ENCODE results near the gene TMEM273.

The TMEM273 gene

GRCh38 chr10:49119746-49120145, 68.4 kb downstream of the TMEM273 start:
- Histone ChIP-seq H3K9me3 (no peaks in the 10 kb centered on the region), H3K4me2 (no peak overlapping the region), H3K36me3 (no peaks in the 10 kb centered on the region), H3K27me3 (peaks cover 21% of the 10 kb centered on the region), H3K4me3 (no peak overlapping the region), H4K20me1 (no peaks in the 10 kb centered on the region), H3K27ac (no peak overlapping the region), H3K9ac (no peak overlapping the region), H3K4me1 (peaks cover 12% of the 10 kb centered on the region)
- no peak for TF ChIP-seq Cebpa-rat (IDR thresholded peaks at IDR 0.05)

DNA sequence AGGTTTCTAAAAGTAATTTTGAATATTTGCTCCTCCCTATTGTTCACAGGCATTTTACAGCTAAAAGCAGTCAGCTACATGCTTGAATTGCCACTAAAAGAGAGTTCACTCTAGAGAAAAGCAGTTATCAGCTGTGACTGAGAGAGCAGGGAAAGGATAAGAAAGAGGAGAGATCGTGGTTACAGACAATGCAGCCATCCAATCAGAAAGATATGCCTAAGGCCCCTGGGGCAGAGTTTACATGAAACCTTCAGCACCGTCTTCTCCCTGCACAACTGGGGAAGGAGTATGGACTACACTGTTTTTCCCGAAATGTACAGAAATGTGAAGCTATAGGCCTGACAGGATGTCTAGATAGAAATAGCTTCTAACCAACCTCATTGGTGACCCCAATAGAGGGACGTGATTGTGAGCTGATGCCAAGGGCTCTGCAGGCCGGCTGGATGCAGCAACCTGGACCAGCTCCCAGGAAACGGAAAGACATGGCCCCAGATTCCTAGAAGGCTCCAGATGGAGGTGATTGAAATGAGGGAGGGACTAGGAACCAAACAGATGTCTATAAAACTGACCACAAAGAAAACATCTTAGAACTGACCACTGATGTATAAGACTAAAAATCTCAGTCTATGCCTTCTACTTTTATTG, 69.6 kb downstream of the TMEM273 start:
- H3K36me3 ChIP-seq: no peaks in the 10 kb centered on the region

DNA sequence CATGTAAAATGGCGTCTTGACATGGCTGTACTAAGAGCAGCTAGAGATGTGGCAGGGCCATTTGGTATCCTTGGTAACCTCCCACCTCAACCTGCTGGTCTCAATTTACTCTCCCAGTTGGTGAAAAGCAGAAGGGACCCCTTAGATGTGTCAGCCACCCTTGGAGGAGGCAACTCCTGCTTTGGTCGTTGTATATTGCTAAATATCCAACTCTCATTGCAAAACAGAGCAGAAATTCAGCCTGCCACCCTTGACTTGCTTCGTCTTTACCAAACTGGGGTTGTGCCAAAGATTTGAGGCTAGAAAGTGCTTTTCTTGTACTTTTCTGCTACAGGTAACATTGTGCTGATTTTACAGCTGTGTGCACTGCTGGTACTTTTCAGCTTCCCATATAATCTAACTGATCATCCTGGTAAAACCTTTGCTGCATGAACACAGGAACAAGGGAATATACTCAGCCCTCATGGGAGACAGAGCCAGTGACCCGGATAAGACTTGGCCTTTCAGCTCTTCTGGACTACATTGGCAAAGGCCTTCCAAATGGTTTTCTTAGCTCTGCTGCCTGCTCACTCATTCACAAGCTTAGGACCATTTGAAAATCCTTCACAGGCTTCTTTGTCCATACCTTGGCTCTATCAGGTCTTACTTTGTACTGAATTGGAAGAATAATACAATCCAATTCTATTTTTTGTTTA, 70.7 kb downstream of the TMEM273 start:
- Histone ChIP-seq H3K4me1 (peaks cover 12% of the 10 kb centered on the region), H3K4me2 (no peak overlapping the region), H3K4me3 (no peak overlapping the region), H3K27ac (no peak overlapping the region), H4K20me1 (no peaks in the 10 kb centered on the region), H3K27me3 (peaks cover 38% of the 10 kb centered on the region), H3K9ac (no peak overlapping the region), H3K36me3 (no peaks in the 10 kb centered on the region), H3K9me3 (no peaks in the 10 kb centered on the region)
- no peak for TF ChIP-seq Cebpa-rat (IDR thresholded peaks at IDR 0.05)

More for the DNA sequence above, 69.6 kb downstream of the TMEM273 start:
- H3K4me3 ChIP-seq: no peak overlapping the region
- TF ChIP-seq Cebpa-rat (IDR thresholded peaks at IDR 0.05): no peak
- H4K20me1 ChIP-seq: no peaks in the 10 kb centered on the region
- H3K4me2 ChIP-seq: no peak overlapping the region
- H3K9ac ChIP-seq: no peak overlapping the region
- H3K4me1 ChIP-seq: peaks cover 12% of the 10 kb centered on the region
- H3K27me3 ChIP-seq: peaks cover 33% of the 10 kb centered on the region
- H3K27ac ChIP-seq: no peak overlapping the region
- H3K9me3 ChIP-seq: no peaks in the 10 kb centered on the region

DNA sequence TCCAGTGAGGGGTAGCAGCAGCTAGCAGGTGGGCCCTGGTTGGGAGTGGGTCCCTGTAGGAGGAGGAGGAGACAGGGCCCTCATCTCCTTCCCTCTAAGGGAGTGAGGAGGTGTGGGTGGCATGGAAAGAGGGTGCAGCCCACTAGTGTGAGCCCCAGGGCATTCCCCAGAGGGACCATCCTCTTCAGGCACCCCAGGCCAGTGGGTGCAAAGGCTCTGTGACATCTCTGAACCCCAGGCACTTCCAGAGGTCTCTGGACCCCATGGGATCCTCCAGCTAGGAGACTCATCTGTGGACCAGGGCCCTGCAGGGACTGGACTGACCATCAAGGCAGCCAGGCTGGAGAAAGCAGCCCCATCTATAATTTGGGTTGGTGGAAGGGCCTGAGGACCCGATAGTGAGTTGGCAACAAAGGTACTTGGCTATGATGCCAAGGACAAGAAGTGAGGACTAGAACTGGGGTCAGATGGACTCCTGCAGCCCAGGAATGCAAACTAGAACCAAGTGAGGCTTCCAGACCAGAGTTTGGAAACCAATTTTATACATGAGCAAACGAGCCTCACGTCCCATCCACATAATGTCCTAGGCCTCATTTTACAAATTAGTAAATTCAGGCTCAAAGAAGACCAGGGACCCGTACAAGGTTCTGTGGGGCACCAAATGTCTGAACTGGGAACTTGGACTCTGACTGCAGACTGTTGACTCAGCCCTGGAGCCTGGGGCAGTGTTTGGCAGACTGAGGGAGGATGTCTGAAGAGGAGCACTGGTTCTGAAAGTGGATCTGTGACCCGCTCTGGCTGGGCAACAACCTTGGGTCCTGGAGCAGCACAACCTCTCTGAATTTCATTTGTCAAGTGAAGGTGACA, 71.4 kb downstream of the TMEM273 start:
- Histone ChIP-seq H3K4me3 (no peak overlapping the region), H3K4me2 (peak overlapping the region; percentile 42), H3K9ac (no peak overlapping the region), H3K27ac (no peak overlapping the region), H3K27me3 (peaks cover 38% of the 10 kb centered on the region), H3K4me1 (peaks cover 12% of the 10 kb centered on the region), H4K20me1 (no peaks in the 10 kb centered on the region), H3K36me3 (no peaks in the 10 kb centered on the region), H3K9me3 (no peaks in the 10 kb centered on the region)
- no peak for TF ChIP-seq Cebpa-rat (IDR thresholded peaks at IDR 0.05)

GRCh38 chr10:49115796-49116508, 72.2 kb downstream of the TMEM273 start:
- Histone ChIP-seq H4K20me1 (no peaks in the 10 kb centered on the region), H3K27me3 (peaks cover 38% of the 10 kb centered on the region), H3K9ac (no peak overlapping the region), H3K4me1 (peaks cover 12% of the 10 kb centered on the region), H3K4me2 (peak overlapping the region; percentile 42), H3K27ac (no peak overlapping the region), H3K4me3 (no peak overlapping the region), H3K9me3 (no peaks in the 10 kb centered on the region), H3K36me3 (no peaks in the 10 kb centered on the region)
- no peak for TF ChIP-seq Cebpa-rat (IDR thresholded peaks at IDR 0.05)

- Histone ChIP-seq H3K9me3 (no peaks in the 10 kb centered on the region), H3K27ac (no peak within 1 kb of the TSS), H3K27me3 (peaks cover 38% of the 10 kb centered on the region), H3K9ac (no peak within 1 kb of the TSS), H3K36me3 (no peaks in the 10 kb centered on the region), H3K4me3 (no peak within 1 kb of the TSS), H3K4me2 (peak within 1 kb of the TSS; percentile 42), H3K4me1 (peaks cover 12% of the 10 kb centered on the region), H4K20me1 (no peaks in the 10 kb centered on the region)
- TF ChIP-seq Cebpa-rat (IDR thresholded peaks at IDR 0.05): no peak
Observed at GRCh38 chr10:49115015-49115795, 73.0 kb downstream of the TMEM273 start, which contains the start of gene VSTM4. Gene VSTM4, minus strand, starts transcription at chr10:49115522. Its CDS starts 37 bp downstream, at chr10:49115485.

DNA sequence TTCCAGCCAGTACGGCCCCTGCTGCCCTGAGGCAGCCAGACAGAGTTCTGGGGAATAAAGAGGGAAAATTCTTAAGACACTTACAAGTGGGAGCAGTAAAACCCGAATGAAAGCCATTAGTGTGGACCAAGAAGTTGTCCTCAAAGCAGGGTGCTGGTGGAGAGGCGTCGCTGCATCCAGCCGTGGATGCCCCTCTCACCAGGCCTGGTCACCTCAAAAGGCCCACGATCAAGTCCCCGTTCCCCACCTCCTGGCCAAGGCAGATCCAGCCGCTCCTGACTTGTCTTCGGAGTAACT, 73.5 kb downstream of the TMEM273 start:
- H3K27ac ChIP-seq: no peak overlapping the region
- peaks cover 12% of the 10 kb centered on the region for H3K4me1 ChIP-seq
- TF ChIP-seq Cebpa-rat (IDR thresholded peaks at IDR 0.05): no peak
- peaks cover 38% of the 10 kb centered on the region for H3K27me3 ChIP-seq
- no peaks in the 10 kb centered on the region for H3K9me3 ChIP-seq
- no peak overlapping the region for H3K9ac ChIP-seq
- H3K4me3 ChIP-seq: no peak overlapping the region
- no peaks in the 10 kb centered on the region for H3K36me3 ChIP-seq
- no peaks in the 10 kb centered on the region for H4K20me1 ChIP-seq
- H3K4me2 ChIP-seq: no peak overlapping the region

- H3K9me3 ChIP-seq: no peaks in the 10 kb centered on the region
- no peak overlapping the region for H3K4me3 ChIP-seq
- H3K9ac ChIP-seq: no peak overlapping the region
- no peaks in the 10 kb centered on the region for H3K36me3 ChIP-seq
- no peak overlapping the region for H3K27ac ChIP-seq
- peaks cover 12% of the 10 kb centered on the region for H3K4me1 ChIP-seq
- TF ChIP-seq Cebpa-rat (IDR thresholded peaks at IDR 0.05): no peak
- H4K20me1 ChIP-seq: no peaks in the 10 kb centered on the region
- peaks cover 38% of the 10 kb centered on the region for H3K27me3 ChIP-seq
- H3K4me2 ChIP-seq: no peak overlapping the region
Observed at GRCh38 chr10:49113741-49114141, 74.5 kb downstream of the TMEM273 start.

DNA sequence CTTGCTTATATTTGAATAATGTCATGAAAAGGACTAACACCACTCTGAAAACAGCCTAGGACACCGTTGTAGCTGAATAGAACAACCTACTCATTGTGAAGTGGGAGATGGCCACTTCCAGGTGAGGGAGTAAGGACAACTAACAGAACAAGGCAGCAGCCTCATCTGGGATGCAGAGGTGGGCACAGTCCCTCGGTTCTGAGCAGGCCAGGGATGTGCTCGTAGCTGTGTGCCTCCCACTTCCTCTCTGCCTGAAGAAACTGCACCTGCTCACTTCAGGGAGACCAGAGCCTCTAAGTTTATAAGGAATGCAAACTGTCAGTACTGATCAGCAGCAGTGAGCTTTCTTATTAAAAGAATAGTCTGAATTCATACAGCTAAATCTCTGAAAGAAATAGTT, 75.3 kb downstream of the TMEM273 start:
- H3K4me1 ChIP-seq: peaks cover 12% of the 10 kb centered on the region
- H3K9me3 ChIP-seq: no peaks in the 10 kb centered on the region
- no peaks in the 10 kb centered on the region for H3K36me3 ChIP-seq
- H3K4me3 ChIP-seq: no peak overlapping the region
- H3K27ac ChIP-seq: no peak overlapping the region
- peaks cover 38% of the 10 kb centered on the region for H3K27me3 ChIP-seq
- no peaks in the 10 kb centered on the region for H4K20me1 ChIP-seq
- no peak overlapping the region for H3K9ac ChIP-seq
- H3K4me2 ChIP-seq: no peak overlapping the region
- TF ChIP-seq Cebpa-rat (IDR thresholded peaks at IDR 0.05): no peak

Data from BLaER1 (cell line).